HepG2 (cell line): ENCODE measurements around the gene GPT2. TPM values are rescaled to one million over a fixed set of nuclear protein-coding genes. Genes with fewer than 3 reads are reported as not detected.

Source experiments
- AKNA ChIP-seq: sonication (generic); formaldehyde crosslinking; IDR thresholded peaks from 2 replicates; pipeline ENCODE4 v1.4.0; 2020; ENCODE audit warnings: missing genetic modification reagents, borderline replicate concordance
- CERS6 ChIP-seq: sonication (generic); formaldehyde crosslinking; IDR thresholded peaks from 2 replicates; pipeline ENCODE4 v1.5.0; 2020; ENCODE audit warnings: missing genetic modification reagents
- DNMT1 ChIP-seq: sonication (generic); formaldehyde crosslinking; IDR thresholded peaks from 2 replicates; pipeline ENCODE4 v1.5.1; 2020; ENCODE audit warnings: mild to moderate bottlenecking, missing genetic modification reagents
- GATAD2A ChIP-seq: IDR thresholded peaks from 2 replicates; pipeline ENCODE4 v1.6.1; 2016
- JARID2 ChIP-seq: sonication (generic); formaldehyde crosslinking; IDR thresholded peaks from 2 replicates; pipeline ENCODE4 v1.8.1; 2023; ENCODE audit warnings: missing genetic modification reagents, inconsistent platforms; ENCODE audit not compliant: insufficient replicate concordance
- MTA1 ChIP-seq: sonication (generic); formaldehyde crosslinking; IDR thresholded peaks from 2 replicates; pipeline ENCODE4 v1.4.0; 2020; ENCODE audit warnings: missing genetic modification reagents, mild to moderate bottlenecking, borderline replicate concordance
- PCBP1 ChIP-seq: fragments of 200-400 bp; formaldehyde crosslinking; IDR thresholded peaks from 2 replicates; pipeline ENCODE4 v1.6.1; 2017; ENCODE audit warnings: mild to moderate bottlenecking, low read depth, low read length, borderline replicate concordance
- STAG1 ChIP-seq: sonication (generic); formaldehyde crosslinking; IDR thresholded peaks from 2 replicates; pipeline ENCODE4 v1.4.0; 2020; ENCODE audit warnings: missing genetic modification reagents
- ZBTB25 ChIP-seq: IDR thresholded peaks from 2 replicates; pipeline ENCODE4 v1.6.1; 2018; ENCODE audit warnings: missing genetic modification reagents
- ZBTB40 ChIP-seq, 2 experiments: fragments of 450-650 bp in 1 of 2; sonication (generic) in 1 of 2; formaldehyde crosslinking in 1 of 2; IDR thresholded peaks; 2 replicates each; pipeline versions ENCODE4 v1.6.1 to v1.8.0; 2016 to 2022; ENCODE audit warnings: antibody characterized with exemption in 1 of 2, mild to moderate bottlenecking in 1 of 2, missing genetic modification reagents in 1 of 2
- ZNF639 ChIP-seq: conservative IDR thresholded peaks from 2 replicates; pipeline ENCODE4 v1.6.1; 2018; ENCODE audit warnings: missing genetic modification reagents
- ZNF761 ChIP-seq: sonication (generic); formaldehyde crosslinking; conservative IDR thresholded peaks from 2 replicates; pipeline ENCODE4 v1.4.0; 2020; ENCODE audit warnings: mild to moderate bottlenecking, missing genetic modification reagents
- polyA plus RNA-seq, 8 experiments: library from polyadenylated mRNA; depleted of rRNA in 3 of 8; stranded (reverse) in 7 of 8; unstranded in 1 of 8; fragments of >200 nt; fragmentation: Illumina TruSeq in 4 of 8; extraction: Trizol in 4 of 8; gene quantifications; 2 replicates each; pipeline versions ENCODE4 v1.2.1 to v1.2.3, GENCODE V29; 2011 to 2016; ENCODE audit warnings: low read depth in 4 of 8, missing spikeins in 1 of 8, mixed read lengths in 1 of 8; ENCODE audit not compliant: insufficient read depth in 1 of 8
- total RNA-seq, 5 experiments: library from RNA; depleted of rRNA; stranded (reverse); fragments of >200 nt; fragmentation: Illumina TruSeq; extraction: Trizol; gene quantifications; 2 replicates each; pipeline ENCODE4 v1.2.3, GENCODE V29; 2016; ENCODE audit warnings: low read depth in 1 of 5

Gene GPT2
- total and polyA plus RNA-seq, 2 of the 13 experiments (the other 11 are each of a cell fraction or from before 2014, with no cell fraction given), result 138 to 267 TPM

GRCh38 chr16:46866286-46866685, 17.9 kb upstream of the GPT2 start (continued):
- TF ChIP-seq ZNF639 (CRISPR knock-in tag), result no peak
- no peak for TF ChIP-seq CERS6 (CRISPR knock-in tag)
- no peak for TF ChIP-seq JARID2 (CRISPR knock-in tag)
- no peak for TF ChIP-seq PCBP1
- TF ChIP-seq STAG1, result no peak
- no peak for TF ChIP-seq MTA1 (CRISPR knock-in tag)
- TF ChIP-seq ZBTB40 (IDR thresholded peaks at IDR 0.05), result no peak
- TF ChIP-seq ZBTB40 (CRISPR knock-in tag; IDR thresholded peaks at IDR 0.05), result no peak
- no peak for TF ChIP-seq ZNF761 (CRISPR knock-in tag)
- peak; percentile 91 for TF ChIP-seq GATAD2A
- TF ChIP-seq ZBTB25, result 0 out of 2 replicates have a peak, but pooled peaks have one; percentile 31
- no peak for TF ChIP-seq AKNA (CRISPR knock-in tag)
- no peak for TF ChIP-seq DNMT1
